Left ventricle myocardium inferior (tissue), 1 donor: ENCODE results near the gene PTTG2. TPM values are rescaled to one million over a fixed set of nuclear protein-coding genes. Genes with fewer than 3 reads are reported as not detected.

Experiments
- DNase-seq: peaks from one replicate; pipeline ENCODE4 v3.0.0-alpha.2; 2020
- H3K27ac ChIP-seq: fragments of 200-600 bp; replicated peaks from 2 replicates; pipeline ENCODE4 v1.8.0; 2021
- H3K27me3 ChIP-seq: fragments of 200-600 bp; 2 replicates; pipeline ENCODE4 v1.8.0; 2021; ENCODE audit warnings: low read depth
- H3K36me3 ChIP-seq: fragments of 200-600 bp; 2 replicates; pipeline ENCODE4 v1.8.0; 2021
- H3K4me1 ChIP-seq: fragments of 200-600 bp; 2 replicates; pipeline ENCODE4 v1.8.0; 2021
- H3K4me3 ChIP-seq: fragments of 200-600 bp; 2 replicates; pipeline ENCODE4 v1.8.0; 2021; ENCODE audit warnings: mild to moderate bottlenecking, moderate library complexity
- H3K9me3 ChIP-seq: fragments of 200-600 bp; replicated peaks from 2 replicates; pipeline ENCODE4 v1.8.0; 2021
- CTCF ChIP-seq: fragments of 200-600 bp; IDR thresholded peaks from 2 replicates; pipeline ENCODE4 v1.8.0; 2021; ENCODE audit warnings: antibody characterized with exemption, mild to moderate bottlenecking, borderline replicate concordance
- intact Hi-C: fragments of 100-400 bp; cut with micrococcal nuclease; formaldehyde crosslinking; loops from one replicate; pipeline ENCODE4 v1.11.0; 2022
- total RNA-seq: library from RNA; stranded (reverse); fragmentation: NEBNext Ultra II Directional; extraction: Animal tissue kit (Norgen Biotek cat#: 25700); gene quantifications from one replicate; pipeline ENCODE4 v1.2.1, GENCODE V29; 2021
- donor health status: DM: no; HTN: yes; CAD: no; lungs with severe emphysema.

The PTTG2 gene
- total RNA-seq, 1 donor from 2014 or later: 0.58 TPM

- H3K4me1 ChIP-seq: peaks cover 83% of the 10 kb centered on the region
- TF ChIP-seq CTCF: no peak
- peak overlapping the region; percentile 80 for H3K27ac ChIP-seq
- intact Hi-C loops: no loop called here
- H3K9me3 ChIP-seq: no peaks in the 10 kb centered on the region
- no peaks in the 10 kb centered on the region for H3K36me3 ChIP-seq
- no peak overlapping the region for H3K4me3 ChIP-seq
- DNase-seq: no peak
- no peaks in the 10 kb centered on the region for H3K27me3 ChIP-seq
These were observed 29.4 kb downstream of the PTTG2 start for GRCh38 chr4:37989398-37990260.

GRCh38 chr4:37990731-37991245 is 30.6 kb downstream of the PTTG2 start:
- no peaks in the 10 kb centered on the region for H3K27me3 ChIP-seq

GRCh38 chr4:37991623-37992410 is 31.6 kb downstream of the PTTG2 start:
- TF ChIP-seq CTCF: no peak
- Histone ChIP-seq H3K36me3 (no peaks in the 10 kb centered on the region), H3K4me3 (no peak overlapping the region), H3K4me1 (peaks cover 89% of the 10 kb centered on the region), H3K9me3 (no peaks in the 10 kb centered on the region), H3K27ac (peak overlapping the region; percentile 80), H3K27me3 (no peaks in the 10 kb centered on the region)
- no peak for DNase-seq
- intact Hi-C loops: no loop called here

More at GRCh38 chr4:37990731-37991245, 30.6 kb downstream of the PTTG2 start:
- H3K27ac ChIP-seq: peak overlapping the region; percentile 80
- H3K4me1 ChIP-seq: peaks cover 89% of the 10 kb centered on the region
- H3K4me3 ChIP-seq: no peak overlapping the region
- no peaks in the 10 kb centered on the region for H3K9me3 ChIP-seq
- no peak for TF ChIP-seq CTCF
- no peaks in the 10 kb centered on the region for H3K36me3 ChIP-seq
- no peak for DNase-seq
- intact Hi-C loops: no loop called here

- Histone ChIP-seq H3K4me1 (peaks cover 86% of the 10 kb centered on the region), H3K27me3 (no peaks in the 10 kb centered on the region), H3K27ac (peak overlapping the region; percentile 3), H3K9me3 (no peaks in the 10 kb centered on the region), H3K36me3 (no peaks in the 10 kb centered on the region), H3K4me3 (no peak overlapping the region)
- intact Hi-C loops: no loop called here
- TF ChIP-seq CTCF: no peak
- no peak for DNase-seq
These were observed 33.6 kb downstream of the PTTG2 start for GRCh38 chr4:37993806-37994205.

GRCh38 chr4:37994569-37994968 is 34.4 kb downstream of the PTTG2 start:
- Histone ChIP-seq H3K4me3 (no peak overlapping the region), H3K4me1 (peaks cover 79% of the 10 kb centered on the region), H3K36me3 (no peaks in the 10 kb centered on the region), H3K27me3 (no peaks in the 10 kb centered on the region), H3K27ac (peak overlapping the region; percentile 3), H3K9me3 (no peaks in the 10 kb centered on the region)
- TF ChIP-seq CTCF: no peak
- intact Hi-C loops: no loop called here
- DNase-seq: no peak
